ENCODE data around the gene RSPH6A. TPM values are rescaled to one million over a fixed set of nuclear protein-coding genes. Genes with fewer than 3 reads are reported as not detected.

Gene RSPH6A
- total RNA-seq, 1 experiment from 2014 or later, result 0.39 TPM

DNA sequence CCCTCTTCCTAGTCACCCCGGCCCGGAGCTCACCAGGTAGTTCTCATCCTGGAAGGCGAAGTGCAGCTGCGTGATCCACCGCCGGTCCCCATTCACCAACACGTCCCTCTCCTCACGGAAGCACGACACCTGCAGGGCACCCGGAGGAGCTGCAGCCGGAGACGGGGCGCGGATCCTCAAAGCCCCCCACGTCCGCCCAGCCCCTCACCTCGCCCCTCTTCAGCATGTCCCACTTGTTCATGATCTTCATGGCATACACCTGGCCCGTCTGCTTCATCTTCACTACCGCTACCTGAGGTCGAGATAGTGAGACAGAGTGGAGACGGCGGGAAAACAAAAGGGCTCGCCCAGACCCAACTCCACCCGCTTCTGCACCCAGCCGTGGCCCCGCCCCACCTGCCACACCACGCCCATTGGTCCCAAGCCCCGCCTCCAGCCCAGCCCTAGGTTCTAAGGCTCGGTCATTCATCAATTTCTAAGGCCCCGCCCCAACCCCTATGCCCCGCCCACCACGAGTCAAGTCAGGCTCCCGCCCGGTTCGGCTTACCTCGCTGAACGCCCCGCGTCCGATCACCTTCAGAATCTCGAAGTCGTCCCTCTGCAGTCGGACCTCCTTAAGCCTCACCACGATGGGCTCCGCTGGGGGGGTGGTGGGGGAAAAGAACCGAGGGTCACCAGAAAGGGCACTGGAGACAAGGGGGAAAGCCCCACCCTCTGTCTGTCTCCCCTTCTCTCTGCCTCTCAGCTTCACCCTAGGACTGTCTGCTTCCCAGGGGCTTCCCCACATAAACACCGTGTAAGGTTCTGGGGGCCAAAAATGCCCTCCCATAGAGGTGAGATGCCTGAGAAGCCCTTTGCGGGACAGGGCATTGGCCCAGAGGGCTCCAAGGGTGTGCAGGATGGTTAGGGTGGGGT, 35.6 kb downstream of the RSPH6A start (continued):
- TF ChIP-seq, protein P1, sequence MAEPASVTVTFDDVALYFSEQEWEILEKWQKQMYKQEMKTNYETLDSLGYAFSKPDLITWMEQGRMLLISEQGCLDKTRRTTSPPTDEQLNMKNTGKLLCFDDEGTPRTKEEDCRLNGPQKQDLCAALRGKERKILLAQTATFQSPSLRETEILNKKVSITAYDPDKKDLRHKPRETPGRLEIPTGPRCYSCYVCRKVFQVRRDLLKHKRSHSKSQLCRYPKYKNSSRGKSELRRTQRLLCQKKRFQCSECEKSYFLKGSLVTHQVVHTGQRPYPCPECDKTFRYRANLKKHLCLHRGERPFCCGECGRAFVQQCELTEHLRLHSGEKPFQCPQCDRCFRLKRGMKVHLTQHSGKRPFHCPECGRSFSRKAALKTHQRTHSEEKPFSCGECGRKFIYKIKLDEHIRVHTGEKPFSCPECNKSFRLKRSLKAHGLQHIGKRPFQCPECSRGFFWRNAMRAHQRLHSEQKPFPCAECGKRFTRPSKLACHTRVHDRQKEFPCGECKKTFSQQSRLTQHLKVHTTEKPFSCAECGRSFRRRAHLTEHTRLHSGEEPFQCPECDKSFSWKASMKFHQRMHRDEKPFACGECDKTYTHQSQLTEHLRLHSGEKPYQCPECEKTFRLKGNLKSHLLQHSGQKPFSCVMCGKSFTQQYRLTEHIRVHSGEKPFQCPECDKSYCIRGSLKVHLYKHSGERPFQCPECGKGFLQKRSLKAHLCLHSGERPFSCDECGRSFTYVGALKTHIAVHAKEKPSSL (CRISPR knock-in tag; conservative IDR thresholded peaks at IDR 0.05), result no peak
- TF ChIP-seq KAT7 (CRISPR knock-in tag; IDR thresholded peaks at IDR 0.05; ENCODE audit: borderline replicate concordance), result no peak
- TF ChIP-seq NFATC4 (CRISPR knock-in tag; IDR thresholded peaks at IDR 0.05), result 0 out of 2 replicates have a peak, but pooled peaks have one; percentile 27
- TF ChIP-seq ZNF232 (CRISPR knock-in tag; IDR thresholded peaks at IDR 0.05), result no peak
- TF ChIP-seq, protein P2, sequence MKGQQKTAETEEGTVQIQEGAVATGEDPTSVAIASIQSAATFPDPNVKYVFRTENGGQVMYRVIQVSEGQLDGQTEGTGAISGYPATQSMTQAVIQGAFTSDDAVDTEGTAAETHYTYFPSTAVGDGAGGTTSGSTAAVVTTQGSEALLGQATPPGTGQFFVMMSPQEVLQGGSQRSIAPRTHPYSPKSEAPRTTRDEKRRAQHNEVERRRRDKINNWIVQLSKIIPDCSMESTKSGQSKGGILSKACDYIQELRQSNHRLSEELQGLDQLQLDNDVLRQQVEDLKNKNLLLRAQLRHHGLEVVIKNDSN (CRISPR knock-in tag; IDR thresholded peaks at IDR 0.05), result no peak
- no peak for TF ChIP-seq NR1H2 (CRISPR knock-in tag; IDR thresholded peaks at IDR 0.05)
- TF ChIP-seq GRHL2 (CRISPR knock-in tag; IDR thresholded peaks at IDR 0.05; ENCODE audit: insufficient replicate concordance, severe bottlenecking), result no peak
- TF ChIP-seq GTF2I (CRISPR knock-in tag; conservative IDR thresholded peaks at IDR 0.05), result no peak
- no peak for TF ChIP-seq PRRX2 (CRISPR knock-in tag; IDR thresholded peaks at IDR 0.05)
- TF ChIP-seq, protein P3, sequence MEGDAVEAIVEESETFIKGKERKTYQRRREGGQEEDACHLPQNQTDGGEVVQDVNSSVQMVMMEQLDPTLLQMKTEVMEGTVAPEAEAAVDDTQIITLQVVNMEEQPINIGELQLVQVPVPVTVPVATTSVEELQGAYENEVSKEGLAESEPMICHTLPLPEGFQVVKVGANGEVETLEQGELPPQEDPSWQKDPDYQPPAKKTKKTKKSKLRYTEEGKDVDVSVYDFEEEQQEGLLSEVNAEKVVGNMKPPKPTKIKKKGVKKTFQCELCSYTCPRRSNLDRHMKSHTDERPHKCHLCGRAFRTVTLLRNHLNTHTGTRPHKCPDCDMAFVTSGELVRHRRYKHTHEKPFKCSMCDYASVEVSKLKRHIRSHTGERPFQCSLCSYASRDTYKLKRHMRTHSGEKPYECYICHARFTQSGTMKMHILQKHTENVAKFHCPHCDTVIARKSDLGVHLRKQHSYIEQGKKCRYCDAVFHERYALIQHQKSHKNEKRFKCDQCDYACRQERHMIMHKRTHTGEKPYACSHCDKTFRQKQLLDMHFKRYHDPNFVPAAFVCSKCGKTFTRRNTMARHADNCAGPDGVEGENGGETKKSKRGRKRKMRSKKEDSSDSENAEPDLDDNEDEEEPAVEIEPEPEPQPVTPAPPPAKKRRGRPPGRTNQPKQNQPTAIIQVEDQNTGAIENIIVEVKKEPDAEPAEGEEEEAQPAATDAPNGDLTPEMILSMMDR (IDR thresholded peaks at IDR 0.05), result peak; percentile 72; the same call in 1 of the 2 replicates
- no peak for TF ChIP-seq CBFB (CRISPR knock-in tag; IDR thresholded peaks at IDR 0.05; ENCODE audit: low read depth)
- TF ChIP-seq JUN (CRISPR knock-in tag; IDR thresholded peaks at IDR 0.05), result no peak
- TF ChIP-seq, protein P4, sequence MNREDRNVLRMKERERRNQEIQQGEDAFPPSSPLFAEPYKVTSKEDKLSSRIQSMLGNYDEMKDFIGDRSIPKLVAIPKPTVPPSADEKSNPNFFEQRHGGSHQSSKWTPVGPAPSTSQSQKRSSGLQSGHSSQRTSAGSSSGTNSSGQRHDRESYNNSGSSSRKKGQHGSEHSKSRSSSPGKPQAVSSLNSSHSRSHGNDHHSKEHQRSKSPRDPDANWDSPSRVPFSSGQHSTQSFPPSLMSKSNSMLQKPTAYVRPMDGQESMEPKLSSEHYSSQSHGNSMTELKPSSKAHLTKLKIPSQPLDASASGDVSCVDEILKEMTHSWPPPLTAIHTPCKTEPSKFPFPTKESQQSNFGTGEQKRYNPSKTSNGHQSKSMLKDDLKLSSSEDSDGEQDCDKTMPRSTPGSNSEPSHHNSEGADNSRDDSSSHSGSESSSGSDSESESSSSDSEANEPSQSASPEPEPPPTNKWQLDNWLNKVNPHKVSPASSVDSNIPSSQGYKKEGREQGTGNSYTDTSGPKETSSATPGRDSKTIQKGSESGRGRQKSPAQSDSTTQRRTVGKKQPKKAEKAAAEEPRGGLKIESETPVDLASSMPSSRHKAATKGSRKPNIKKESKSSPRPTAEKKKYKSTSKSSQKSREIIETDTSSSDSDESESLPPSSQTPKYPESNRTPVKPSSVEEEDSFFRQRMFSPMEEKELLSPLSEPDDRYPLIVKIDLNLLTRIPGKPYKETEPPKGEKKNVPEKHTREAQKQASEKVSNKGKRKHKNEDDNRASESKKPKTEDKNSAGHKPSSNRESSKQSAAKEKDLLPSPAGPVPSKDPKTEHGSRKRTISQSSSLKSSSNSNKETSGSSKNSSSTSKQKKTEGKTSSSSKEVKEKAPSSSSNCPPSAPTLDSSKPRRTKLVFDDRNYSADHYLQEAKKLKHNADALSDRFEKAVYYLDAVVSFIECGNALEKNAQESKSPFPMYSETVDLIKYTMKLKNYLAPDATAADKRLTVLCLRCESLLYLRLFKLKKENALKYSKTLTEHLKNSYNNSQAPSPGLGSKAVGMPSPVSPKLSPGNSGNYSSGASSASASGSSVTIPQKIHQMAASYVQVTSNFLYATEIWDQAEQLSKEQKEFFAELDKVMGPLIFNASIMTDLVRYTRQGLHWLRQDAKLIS (CRISPR knock-in tag; IDR thresholded peaks at IDR 0.05; ENCODE audit: borderline replicate concordance), result no peak
- TF ChIP-seq, protein P5, sequence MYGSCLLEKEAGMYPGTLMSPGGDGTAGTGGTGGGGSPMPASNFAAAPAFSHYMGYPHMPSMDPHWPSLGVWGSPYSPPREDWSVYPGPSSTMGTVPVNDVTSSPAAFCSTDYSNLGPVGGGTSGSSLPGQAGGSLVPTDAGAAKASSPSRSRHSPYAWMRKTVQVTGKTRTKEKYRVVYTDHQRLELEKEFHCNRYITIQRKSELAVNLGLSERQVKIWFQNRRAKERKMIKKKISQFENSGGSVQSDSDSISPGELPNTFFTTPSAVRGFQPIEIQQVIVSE (CRISPR knock-in tag; IDR thresholded peaks at IDR 0.05; ENCODE audit: borderline replicate concordance), result no peak
- TF ChIP-seq RORB (CRISPR knock-in tag; IDR thresholded peaks at IDR 0.05), result no peak
- no peak for TF ChIP-seq ZNF138 (CRISPR knock-in tag; conservative IDR thresholded peaks at IDR 0.05)
- no peak for TF ChIP-seq ZBTB21 (CRISPR knock-in tag; IDR thresholded peaks at IDR 0.05; ENCODE audit: borderline replicate concordance)
- TF ChIP-seq, protein P6, sequence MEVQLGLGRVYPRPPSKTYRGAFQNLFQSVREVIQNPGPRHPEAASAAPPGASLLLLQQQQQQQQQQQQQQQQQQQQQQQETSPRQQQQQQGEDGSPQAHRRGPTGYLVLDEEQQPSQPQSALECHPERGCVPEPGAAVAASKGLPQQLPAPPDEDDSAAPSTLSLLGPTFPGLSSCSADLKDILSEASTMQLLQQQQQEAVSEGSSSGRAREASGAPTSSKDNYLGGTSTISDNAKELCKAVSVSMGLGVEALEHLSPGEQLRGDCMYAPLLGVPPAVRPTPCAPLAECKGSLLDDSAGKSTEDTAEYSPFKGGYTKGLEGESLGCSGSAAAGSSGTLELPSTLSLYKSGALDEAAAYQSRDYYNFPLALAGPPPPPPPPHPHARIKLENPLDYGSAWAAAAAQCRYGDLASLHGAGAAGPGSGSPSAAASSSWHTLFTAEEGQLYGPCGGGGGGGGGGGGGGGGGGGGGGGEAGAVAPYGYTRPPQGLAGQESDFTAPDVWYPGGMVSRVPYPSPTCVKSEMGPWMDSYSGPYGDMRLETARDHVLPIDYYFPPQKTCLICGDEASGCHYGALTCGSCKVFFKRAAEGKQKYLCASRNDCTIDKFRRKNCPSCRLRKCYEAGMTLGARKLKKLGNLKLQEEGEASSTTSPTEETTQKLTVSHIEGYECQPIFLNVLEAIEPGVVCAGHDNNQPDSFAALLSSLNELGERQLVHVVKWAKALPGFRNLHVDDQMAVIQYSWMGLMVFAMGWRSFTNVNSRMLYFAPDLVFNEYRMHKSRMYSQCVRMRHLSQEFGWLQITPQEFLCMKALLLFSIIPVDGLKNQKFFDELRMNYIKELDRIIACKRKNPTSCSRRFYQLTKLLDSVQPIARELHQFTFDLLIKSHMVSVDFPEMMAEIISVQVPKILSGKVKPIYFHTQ (CRISPR knock-in tag; IDR thresholded peaks at IDR 0.05), result no peak

Measured in WTC11 (cell line).